Cardiac muscle cell (in vitro differentiated cells and primary cell): ENCODE measurements around the gene PDCL2. TPM values are rescaled to one million over a fixed set of nuclear protein-coding genes. Genes with fewer than 3 reads are reported as not detected.

Source experiments
- DNase-seq, 2 donors: peaks; one replicate each; pipeline versions ENCODE4 v3.0.0 to v3.0.0-alpha.2; 2010 to 2017; ENCODE audit warnings: low read depth in 1 of 2, low spot score in 1 of 2
- H3K27ac ChIP-seq: fragments of 200-600 bp; sonication (generic); 2 replicates; pipeline ENCODE4 v1.5.1; 2016
- H3K27me3 ChIP-seq: fragments of 200-600 bp; sonication (generic); 2 replicates; pipeline ENCODE4 v1.6.0; 2016; ENCODE audit warnings: control low read depth
- H3K36me3 ChIP-seq: fragments of 200-600 bp; sonication (generic); 2 replicates; pipeline ENCODE4 v1.5.1; 2016; ENCODE audit warnings: control low read depth
- H3K4me1 ChIP-seq: fragments of 200-600 bp; sonication (generic); 2 replicates; pipeline ENCODE4 v1.8.1; 2017; ENCODE audit warnings: low read depth, mild to moderate bottlenecking, mixed run types
- H3K4me3 ChIP-seq: fragments of 200-600 bp; sonication (generic); 2 replicates; pipeline ENCODE4 v1.5.1; 2016; ENCODE audit warnings: mild to moderate bottlenecking
- H3K9me3 ChIP-seq: fragments of 200-600 bp; sonication (generic); 2 replicates; pipeline ENCODE4 v1.5.1; 2017; ENCODE audit warnings: low read depth, mild to moderate bottlenecking, control low read depth
- polyA plus RNA-seq: library from polyadenylated mRNA; unstranded; fragments of >200 nt; fragmentation: Nextera tagmentation; extraction: Ambion mirVana; gene quantifications from 2 replicates; pipeline ENCODE4 v1.2.1, GENCODE V29; 2016
- total RNA-seq: library from RNA; depleted of rRNA; stranded (reverse); fragments of >200 nt; gene quantifications from 2 replicates; pipeline ENCODE4 v1.2.3, GENCODE V29; 2016
- TF ChIP-seq, protein P1 (sequence below): IDR thresholded peaks from 2 replicates; pipeline ENCODE4 v1.5.1; 2012; ENCODE audit warnings: low read depth, mild to moderate bottlenecking, low read length

PDCL2 gene
- total and polyA plus RNA-seq, 2 experiments from 2014 or later, result not detected

DNA sequence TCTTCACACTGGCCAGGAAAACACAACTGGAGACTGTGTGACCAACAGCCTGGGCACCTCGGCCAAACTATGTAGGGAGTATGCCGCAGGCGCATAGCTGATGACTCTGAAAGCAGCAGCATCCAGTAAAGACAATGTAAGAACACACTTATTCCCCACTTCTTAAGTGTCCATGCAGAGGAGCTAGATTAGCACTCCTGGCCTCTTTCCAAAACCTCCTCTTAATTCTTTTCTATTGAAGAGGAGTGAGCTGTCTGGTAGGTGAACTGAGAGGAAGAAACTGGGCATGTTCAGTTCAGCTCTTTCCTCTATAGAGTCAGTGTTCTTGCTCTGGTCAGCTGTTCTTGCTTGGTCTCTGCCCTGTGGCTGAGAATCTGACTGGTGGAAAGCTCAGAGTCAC lies 23.0 kb upstream of the PDCL2 start:
- H3K27ac ChIP-seq, result no peak overlapping the region
- TF ChIP-seq, protein P1, sequence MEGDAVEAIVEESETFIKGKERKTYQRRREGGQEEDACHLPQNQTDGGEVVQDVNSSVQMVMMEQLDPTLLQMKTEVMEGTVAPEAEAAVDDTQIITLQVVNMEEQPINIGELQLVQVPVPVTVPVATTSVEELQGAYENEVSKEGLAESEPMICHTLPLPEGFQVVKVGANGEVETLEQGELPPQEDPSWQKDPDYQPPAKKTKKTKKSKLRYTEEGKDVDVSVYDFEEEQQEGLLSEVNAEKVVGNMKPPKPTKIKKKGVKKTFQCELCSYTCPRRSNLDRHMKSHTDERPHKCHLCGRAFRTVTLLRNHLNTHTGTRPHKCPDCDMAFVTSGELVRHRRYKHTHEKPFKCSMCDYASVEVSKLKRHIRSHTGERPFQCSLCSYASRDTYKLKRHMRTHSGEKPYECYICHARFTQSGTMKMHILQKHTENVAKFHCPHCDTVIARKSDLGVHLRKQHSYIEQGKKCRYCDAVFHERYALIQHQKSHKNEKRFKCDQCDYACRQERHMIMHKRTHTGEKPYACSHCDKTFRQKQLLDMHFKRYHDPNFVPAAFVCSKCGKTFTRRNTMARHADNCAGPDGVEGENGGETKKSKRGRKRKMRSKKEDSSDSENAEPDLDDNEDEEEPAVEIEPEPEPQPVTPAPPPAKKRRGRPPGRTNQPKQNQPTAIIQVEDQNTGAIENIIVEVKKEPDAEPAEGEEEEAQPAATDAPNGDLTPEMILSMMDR, result no peak
- H3K9me3 ChIP-seq, result no peaks in the 10 kb centered on the region
- DNase-seq, result no peak
- H3K27me3 ChIP-seq, result no peaks in the 10 kb centered on the region
- no peak overlapping the region for H3K4me3 ChIP-seq
- no peaks in the 10 kb centered on the region for H3K36me3 ChIP-seq
- H3K4me1 ChIP-seq, result no peaks in the 10 kb centered on the region

DNA sequence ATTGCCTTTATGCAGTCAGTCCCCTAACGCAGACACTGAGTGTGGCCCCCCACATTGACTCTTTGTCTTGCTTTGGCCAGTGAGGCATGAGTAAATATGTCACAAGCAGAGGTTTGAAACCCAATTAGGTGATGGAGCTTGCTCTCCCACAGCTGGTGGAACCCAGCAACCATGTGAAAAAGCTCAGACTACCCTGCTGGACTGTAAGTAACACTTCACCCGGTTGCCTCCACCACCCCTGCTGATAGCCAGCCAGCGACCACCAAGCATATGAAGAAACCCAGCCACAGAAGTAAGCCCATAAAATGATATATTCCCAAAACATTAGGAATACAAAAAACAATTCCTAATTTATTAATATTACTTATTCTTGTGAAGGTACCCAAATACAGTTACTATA lies 21.6 kb upstream of the PDCL2 start:
- no peaks in the 10 kb centered on the region for H3K4me1 ChIP-seq
- no peak overlapping the region for H3K4me3 ChIP-seq
- no peaks in the 10 kb centered on the region for H3K9me3 ChIP-seq
- no peaks in the 10 kb centered on the region for H3K27me3 ChIP-seq
- H3K27ac ChIP-seq, result no peak overlapping the region
- DNase-seq, result no peak
- H3K36me3 ChIP-seq, result no peaks in the 10 kb centered on the region
- TF ChIP-seq, protein P1, result no peak

DNA sequence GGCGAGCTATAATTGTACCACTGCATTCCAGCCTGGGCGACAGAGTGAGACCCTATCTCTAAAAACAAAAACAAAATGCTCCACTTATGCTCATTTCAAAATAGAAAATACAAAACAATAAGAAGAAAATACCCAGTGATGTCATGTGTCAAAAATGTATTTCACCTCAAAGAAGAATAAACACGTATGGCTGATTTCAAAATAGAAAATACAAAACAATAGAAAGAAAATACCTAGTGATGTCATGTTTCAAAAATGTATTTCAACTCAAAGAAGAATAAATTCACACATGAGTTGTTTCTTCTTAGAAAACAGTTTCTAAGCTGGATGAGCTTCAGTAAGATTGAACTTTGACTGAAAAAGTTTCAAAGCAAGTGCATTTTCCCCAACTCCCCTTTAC lies 20.3 kb upstream of the PDCL2 start:
- Histone ChIP-seq H3K27ac (no peak overlapping the region), H3K36me3 (no peaks in the 10 kb centered on the region), H3K27me3 (no peaks in the 10 kb centered on the region), H3K4me1 (no peaks in the 10 kb centered on the region), H3K9me3 (no peaks in the 10 kb centered on the region), H3K4me3 (no peak overlapping the region)
- DNase-seq, result no peak
- TF ChIP-seq, protein P1, result no peak

DNA sequence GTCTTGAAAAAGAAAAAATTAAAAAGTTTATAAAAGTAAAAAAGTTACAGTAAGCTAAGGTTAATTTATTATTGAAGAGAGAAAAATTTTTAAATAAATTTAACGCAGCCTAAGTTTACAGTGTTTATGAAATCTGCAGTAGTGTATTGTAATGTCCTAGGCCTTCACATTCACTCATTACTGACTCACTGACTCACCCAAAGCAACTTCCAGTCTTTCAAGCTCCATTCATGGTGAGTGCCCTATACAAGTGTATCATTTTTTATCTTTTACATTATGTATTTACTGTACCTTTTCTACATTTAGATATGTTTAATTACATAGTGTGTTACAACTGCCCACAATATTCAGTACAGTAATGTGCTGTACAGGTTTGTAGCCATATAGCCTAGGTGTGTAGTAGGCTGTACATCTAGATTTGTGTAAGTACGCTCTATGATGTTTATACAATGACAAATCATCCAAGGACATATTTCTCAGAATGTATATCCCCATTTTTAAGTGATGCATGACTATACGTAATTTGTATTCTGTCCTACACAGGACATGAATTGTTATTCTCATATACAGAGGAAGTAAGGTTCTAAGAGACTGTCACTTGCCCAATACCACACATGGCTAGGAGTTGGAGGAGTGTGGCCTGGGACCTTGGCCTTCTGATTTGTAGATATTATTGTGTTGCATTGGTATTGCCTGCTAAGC lies 19.5 kb upstream of the PDCL2 start:
- Histone ChIP-seq H3K4me3 (no peak overlapping the region), H3K9me3 (no peaks in the 10 kb centered on the region), H3K36me3 (no peaks in the 10 kb centered on the region), H3K4me1 (no peaks in the 10 kb centered on the region), H3K27me3 (no peaks in the 10 kb centered on the region), H3K27ac (no peak overlapping the region)
- TF ChIP-seq, protein P1, result no peak
- no peak for DNase-seq

DNA sequence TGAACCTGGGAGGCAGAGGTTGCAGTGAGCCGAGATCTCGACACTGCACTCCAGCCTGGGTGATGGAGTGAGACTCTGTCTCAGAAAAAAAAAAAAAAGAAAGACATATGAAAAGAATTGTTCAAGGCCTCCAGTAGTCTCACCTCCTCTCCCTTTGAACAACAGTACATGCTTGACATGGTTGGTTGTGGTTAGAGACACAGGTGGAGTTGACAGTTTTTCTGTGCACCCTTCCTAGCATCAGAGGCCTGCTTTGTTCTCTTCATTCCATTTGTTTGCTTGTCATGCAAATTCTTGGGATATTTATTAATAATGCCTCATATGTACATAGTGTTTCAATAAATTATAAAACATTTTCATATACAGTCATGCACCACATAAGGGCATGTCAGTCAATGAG lies 18.3 kb upstream of the PDCL2 start:
- Histone ChIP-seq H3K36me3 (no peaks in the 10 kb centered on the region), H3K27ac (no peak overlapping the region), H3K4me1 (no peaks in the 10 kb centered on the region), H3K27me3 (no peaks in the 10 kb centered on the region), H3K9me3 (no peaks in the 10 kb centered on the region), H3K4me3 (no peak overlapping the region)
- DNase-seq, result no peak
- TF ChIP-seq, protein P1, result no peak
